ENCODE measurements around the gene CSAG2.
"Not testable (repeated sequence)": the region's sequence is repeated elsewhere in the genome, so short reads cannot be mapped to it uniquely, and the experiment has no call there.

CSAG2 gene, protein sequence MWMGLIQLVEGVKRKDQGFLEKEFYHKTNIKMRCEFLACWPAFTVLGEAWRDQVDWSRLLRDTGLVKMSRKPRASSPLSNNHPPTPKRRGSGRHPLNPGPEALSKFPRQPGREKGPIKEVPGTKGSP

DNA sequence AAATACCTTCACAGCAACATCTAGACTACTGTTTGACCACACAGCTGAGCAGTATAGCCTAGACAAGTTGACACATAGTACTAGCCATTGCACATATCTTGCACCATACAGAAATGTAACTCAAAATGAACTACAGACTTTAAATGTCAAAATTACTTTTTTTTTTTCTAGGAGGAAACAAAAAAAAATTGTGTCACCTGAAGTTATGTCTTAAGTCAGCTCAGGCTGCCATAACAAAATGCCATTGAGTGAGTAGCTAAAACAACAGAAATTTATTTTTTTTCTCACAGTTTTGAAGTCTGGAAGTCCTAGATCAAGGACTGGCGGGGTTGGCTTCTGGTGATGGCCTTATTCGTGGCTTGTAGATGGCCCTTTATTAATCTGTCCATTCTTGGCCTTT, at the start of gene CSAG2:
CSAG2 (minus strand) TSS at position 101 of the 400 bp plus-strand sequence. CDS start 161 bp downstream, outside the sequence.
- not testable (repeated sequence) for DNase-seq (ENCODE audit: low read depth)

DNA sequence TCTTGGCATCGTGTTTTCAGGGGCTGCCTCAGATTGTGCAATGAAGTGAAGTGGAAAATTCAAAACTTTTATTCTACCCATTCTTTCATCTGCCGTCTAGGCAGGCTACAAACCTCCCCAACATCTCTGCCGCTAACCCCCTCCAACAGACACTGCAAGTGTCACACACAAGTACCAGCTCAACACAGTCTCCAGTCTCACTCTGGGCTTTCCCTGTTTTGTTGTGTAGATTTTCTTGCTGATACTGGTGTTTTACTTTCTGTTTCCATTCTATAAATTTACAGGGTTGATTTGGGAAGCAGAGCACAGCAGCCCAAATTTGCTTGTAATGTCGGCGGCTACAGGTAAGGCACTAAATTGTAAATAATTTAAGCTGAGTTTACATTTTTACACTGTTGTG, 45.8 kb upstream of the CSAG2 start:
- not testable (repeated sequence) for DNase-seq (ENCODE audit: low read depth)

DNA sequence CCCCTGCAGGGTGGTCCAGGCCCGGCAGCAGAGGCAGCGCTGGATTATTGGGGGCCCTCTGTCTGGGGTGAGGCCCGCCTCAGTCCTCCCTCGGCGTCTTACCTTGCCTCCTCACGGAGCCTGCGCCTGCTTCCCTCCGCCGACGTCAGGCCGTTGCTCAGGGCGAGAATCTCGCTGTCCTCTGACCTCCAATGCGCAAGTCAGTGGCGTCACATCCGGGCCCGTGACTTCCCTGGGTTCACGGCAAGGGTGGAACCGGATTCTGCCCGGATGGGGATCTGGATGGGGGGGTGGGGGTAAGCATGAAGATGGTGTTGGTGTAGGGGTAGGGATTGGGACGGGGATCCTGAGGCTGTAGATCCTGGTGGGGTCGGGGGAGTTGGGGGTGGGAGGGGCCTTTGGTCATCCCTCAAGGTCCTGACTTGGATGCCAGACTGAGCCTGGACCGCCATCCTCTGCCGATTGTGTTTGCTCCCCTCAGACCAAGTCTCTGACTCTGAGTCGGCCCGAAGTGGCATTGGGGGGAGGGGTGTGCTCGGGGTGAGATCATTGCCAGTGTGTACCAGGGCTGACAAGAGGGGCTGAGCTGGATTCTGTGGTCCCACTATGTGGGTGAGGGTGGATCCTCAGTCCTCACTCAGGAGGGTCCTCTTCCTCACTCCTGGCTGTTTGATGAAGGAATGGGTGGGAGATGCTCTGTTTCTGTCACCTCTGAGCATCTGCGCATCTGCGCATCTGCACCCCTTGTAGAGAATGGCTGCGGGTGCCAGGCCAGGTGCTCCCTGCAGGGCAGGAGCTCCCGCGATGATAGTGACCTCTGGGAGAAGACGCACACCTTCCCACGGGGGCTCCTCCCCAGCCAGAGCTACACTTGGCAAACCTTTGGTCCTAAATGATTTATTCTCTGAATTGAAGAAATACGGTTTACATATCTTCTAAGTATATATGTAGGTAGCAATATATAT, 44.9 kb upstream of the CSAG2 start, which contains the start of gene MAGEA2:
MAGEA2 (minus strand) TSS at position 157 of the 965 bp plus-strand sequence. CDS start 2,479 bp downstream, outside the sequence.
- DNase-seq (ENCODE audit: low read depth): not testable (repeated sequence)

DNA sequence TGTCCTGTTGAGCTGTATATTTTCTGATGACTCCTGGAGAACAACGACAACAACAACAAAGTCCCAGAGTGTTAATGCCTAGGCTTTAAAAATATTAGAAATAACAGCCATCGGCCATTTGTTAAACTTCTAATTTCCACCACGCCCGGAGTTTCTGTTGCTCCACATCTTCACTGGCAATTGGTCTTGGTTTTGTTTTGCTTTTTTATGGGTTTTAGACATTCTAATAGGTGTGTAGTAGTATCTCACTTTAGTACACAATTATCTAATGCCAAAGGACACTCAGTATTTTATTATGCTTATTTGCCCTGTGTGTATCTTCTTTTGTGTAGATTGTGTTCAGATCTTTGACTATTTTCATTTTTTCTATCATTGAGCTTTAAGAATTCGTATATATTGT, 29.5 kb upstream of the CSAG2 start:
- no peak for DNase-seq (ENCODE audit: low read depth)

DNA sequence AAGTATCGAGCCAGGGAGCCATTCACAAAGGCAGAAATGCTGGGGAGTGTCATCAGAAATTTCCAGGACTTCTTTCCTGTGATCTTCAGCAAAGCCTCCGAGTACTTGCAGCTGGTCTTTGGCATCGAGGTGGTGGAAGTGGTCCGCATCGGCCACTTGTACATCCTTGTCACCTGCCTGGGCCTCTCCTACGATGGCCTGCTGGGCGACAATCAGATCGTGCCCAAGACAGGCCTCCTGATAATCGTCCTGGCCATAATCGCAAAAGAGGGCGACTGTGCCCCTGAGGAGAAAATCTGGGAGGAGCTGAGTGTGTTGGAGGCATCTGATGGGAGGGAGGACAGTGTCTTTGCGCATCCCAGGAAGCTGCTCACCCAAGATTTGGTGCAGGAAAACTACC, 27.5 kb upstream of the CSAG2 start:
- DNase-seq (ENCODE audit: low read depth): not testable (repeated sequence)

DNA sequence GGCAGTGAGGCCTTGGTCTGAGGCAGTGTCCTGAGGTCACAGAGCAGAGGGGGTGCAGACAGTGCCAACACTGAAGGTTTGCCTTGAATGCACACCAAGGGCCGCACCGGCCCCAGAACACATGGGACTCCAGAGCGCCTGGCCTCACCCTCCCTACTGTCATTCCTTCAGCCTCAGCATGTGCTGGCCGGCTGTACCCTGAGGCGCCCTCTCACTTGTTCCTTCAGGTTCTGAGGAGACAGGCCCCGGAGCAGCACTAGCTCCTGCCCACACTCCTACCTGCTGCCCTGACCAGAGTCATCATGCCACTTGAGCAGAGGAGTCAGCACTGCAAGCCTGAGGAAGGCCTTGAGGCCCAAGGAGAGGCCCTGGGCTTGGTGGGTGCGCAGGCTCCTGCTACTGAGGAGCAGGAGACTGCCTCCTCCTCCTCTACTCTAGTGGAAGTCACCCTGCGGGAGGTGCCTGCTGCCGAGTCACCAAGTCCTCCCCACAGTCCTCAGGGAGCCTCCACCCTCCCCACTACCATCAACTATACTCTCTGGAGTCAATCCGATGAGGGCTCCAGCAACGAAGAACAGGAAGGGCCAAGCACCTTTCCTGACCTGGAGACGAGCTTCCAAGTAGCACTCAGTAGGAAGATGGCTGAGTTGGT, 26.9 kb upstream of the CSAG2 start:
- DNase-seq (ENCODE audit: low read depth): no peak

DNA sequence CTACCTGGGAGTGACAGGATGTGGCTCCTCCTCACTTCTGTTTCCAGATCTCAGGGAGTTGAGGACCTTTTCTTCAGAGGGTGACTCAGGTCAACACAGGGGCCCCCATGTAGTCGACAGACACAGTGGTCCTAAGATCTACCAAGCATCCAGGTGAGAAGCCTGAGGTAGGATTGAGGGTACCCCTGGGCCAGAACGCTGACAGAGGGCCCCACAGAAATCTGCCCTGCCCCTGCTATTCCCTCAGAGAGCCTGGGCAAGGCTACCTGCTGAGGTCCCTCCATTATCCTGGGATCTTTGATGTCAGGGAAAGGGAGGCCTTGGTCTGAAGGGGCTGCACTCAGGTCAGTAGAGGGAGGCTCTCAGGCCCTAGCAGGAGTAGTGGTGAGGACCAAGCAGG, 26.0 kb upstream of the CSAG2 start:
- DNase-seq (ENCODE audit: low read depth): no peak

DNA sequence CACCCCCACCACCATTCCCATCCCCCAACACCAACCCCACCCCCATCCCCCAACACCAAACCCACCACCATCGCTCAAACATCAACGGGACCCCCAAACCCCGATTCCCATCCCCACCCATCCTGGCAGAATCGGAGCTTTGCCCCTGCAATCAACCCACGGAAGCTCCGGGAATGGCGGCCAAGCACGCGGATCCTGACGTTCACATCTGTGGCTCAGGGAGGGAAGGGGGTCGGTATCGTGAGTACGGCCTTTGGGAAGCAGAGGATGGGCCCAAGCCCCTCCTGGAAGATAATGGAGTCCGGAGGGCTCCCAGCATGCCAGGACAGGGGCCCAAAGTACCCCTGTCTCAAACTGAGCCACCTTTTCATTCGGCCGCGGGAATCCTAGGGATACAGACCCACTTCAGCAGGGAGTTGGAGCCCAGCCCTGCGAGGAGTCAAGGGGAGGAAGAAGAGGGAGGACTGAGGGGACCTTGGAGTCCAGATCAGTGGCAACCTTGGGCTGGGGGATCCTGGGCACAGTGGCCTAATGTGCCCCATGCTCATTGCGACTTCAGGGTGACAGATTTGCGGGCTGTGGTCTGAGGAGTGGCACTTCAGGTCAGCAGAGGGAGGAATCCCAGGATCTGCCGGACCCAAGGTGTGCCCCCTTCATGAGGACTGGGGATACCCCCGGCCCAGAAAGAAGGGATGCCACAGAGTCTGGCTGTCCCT, 25.2 kb upstream of the CSAG2 start:
- DNase-seq (ENCODE audit: low read depth): not testable (repeated sequence)

DNA sequence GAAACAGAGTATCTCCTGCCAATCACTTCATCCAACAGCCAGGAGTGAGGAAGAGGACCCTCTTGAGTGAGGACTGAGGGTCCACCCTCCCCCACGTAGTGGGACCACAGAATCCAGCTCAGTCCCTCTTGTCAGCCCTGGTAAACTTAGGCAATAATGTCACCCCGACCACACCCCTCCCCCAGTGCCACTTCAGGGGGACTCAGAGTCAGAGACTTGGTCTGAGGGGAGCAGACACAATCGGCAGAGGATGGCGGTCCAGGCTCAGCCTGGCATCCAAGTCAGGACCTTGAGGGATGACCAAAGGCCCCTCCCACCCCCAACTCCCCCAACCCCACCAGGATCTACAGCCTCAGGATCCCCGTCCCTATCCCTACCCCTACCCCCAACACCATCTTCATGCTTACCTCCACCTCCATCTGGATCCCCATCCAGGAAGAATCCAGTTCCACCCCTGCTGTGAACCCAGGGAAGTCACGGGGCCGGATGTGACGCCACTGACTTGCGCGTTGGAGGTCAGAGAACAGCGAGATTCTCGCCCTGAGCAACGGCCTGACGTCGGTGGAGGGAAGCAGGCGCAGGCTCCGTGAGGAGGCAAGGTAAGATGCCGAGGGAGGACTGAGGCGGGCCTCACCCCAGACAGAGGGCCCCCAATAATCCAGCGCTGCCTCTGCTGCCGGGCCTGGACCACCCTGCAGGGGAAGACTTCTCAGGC, 24.3 kb upstream of the CSAG2 start, which contains the start of the genes CSAG1 and MAGEA12:
CSAG1 (minus strand) TSS at position 461 of the 715 bp plus-strand sequence. CDS start 1,261 bp downstream, outside the sequence.
MAGEA12 (plus strand) TSS at position 497 of the 715 bp plus-strand sequence. CDS start 2,405 bp downstream, outside the sequence.
- DNase-seq (ENCODE audit: low read depth): no peak

DNA sequence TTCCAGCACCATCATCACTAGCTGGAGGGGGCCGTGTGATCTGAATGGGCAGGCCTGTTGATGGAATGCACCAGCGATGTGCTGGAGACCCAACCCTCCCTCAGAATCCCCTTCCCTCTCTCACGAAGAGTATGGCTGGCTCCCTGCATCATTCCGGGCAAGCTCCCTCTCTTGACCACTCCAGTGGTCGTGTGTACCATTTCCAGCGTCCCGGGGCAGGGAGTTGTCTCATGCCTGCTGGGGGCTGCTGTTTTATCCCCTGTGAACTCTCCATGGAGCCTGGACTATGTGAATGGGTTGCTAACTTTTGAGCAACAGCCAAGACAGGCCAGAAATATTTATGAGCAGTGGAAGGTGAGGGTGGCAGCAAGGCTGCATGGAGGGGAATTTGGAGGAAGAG, 16.3 kb upstream of the CSAG2 start:
- no peak for DNase-seq (ENCODE audit: low read depth)

DNA sequence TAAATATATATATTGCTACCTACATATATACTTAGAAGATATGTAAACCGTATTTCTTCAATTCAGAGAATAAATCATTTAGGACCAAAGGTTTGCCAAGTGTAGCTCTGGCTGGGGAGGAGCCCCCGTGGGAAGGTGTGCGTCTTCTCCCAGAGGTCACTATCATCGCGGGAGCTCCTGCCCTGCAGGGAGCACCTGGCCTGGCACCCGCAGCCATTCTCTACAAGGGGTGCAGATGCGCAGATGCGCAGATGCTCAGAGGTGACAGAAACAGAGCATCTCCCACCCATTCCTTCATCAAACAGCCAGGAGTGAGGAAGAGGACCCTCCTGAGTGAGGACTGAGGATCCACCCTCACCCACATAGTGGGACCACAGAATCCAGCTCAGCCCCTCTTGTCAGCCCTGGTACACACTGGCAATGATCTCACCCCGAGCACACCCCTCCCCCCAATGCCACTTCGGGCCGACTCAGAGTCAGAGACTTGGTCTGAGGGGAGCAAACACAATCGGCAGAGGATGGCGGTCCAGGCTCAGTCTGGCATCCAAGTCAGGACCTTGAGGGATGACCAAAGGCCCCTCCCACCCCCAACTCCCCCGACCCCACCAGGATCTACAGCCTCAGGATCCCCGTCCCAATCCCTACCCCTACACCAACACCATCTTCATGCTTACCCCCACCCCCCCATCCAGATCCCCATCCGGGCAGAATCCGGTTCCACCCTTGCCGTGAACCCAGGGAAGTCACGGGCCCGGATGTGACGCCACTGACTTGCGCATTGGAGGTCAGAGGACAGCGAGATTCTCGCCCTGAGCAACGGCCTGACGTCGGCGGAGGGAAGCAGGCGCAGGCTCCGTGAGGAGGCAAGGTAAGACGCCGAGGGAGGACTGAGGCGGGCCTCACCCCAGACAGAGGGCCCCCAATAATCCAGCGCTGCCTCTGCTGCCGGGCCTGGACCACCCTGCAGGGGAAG, 5.0 kb upstream of the CSAG2 start, which contains the start of gene MAGEA2B:
MAGEA2B (plus strand) TSS at position 814 of the 973 bp plus-strand sequence. CDS start 2,479 bp downstream, outside the sequence.
- not testable (repeated sequence) for DNase-seq (ENCODE audit: low read depth)

DNA sequence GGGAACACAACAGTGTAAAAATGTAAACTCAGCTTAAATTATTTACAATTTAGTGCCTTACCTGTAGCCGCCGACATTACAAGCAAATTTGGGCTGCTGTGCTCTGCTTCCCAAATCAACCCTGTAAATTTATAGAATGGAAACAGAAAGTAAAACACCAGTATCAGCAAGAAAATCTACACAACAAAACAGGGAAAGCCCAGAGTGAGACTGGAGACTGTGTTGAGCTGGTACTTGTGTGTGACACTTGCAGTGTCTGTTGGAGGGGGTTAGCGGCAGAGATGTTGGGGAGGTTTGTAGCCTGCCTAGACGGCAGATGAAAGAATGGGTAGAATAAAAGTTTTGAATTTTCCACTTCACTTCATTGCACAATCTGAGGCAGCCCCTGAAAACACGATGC, 4.1 kb upstream of the CSAG2 start:
- DNase-seq (ENCODE audit: low read depth): not testable (repeated sequence)

DNA sequence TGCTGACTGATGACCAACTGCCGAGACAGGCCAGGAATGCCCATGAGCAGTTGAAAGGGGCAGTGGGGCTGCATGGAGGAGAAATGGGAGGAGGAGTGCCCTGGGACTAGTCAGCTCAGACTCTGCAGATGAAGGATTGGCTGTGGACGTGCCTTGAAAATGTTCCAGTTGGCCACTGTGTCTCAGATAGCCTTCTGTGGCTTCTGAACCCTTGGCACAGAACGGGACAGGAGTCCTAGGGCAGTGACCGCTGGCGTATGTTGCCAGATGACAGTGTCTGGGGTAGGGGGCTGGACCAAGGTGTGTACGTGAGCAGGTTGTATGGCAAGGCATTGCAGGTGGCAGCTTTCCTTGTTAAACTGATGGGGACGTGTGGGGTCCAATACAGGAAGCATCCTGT, 2.6 kb downstream of the CSAG2 start:
- DNase-seq (ENCODE audit: low read depth): not testable (repeated sequence)

DNA sequence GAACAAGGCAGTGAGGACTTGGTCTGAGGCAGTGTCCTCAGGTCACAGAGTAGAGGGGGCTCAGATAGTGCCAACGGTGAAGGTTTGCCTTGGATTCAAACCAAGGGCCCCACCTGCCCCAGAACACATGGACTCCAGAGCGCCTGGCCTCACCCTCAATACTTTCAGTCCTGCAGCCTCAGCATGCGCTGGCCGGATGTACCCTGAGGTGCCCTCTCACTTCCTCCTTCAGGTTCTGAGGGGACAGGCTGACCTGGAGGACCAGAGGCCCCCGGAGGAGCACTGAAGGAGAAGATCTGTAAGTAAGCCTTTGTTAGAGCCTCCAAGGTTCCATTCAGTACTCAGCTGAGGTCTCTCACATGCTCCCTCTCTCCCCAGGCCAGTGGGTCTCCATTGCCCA, 8.7 kb downstream of the CSAG2 start:
- DNase-seq (ENCODE audit: low read depth): not testable (repeated sequence)

DNA sequence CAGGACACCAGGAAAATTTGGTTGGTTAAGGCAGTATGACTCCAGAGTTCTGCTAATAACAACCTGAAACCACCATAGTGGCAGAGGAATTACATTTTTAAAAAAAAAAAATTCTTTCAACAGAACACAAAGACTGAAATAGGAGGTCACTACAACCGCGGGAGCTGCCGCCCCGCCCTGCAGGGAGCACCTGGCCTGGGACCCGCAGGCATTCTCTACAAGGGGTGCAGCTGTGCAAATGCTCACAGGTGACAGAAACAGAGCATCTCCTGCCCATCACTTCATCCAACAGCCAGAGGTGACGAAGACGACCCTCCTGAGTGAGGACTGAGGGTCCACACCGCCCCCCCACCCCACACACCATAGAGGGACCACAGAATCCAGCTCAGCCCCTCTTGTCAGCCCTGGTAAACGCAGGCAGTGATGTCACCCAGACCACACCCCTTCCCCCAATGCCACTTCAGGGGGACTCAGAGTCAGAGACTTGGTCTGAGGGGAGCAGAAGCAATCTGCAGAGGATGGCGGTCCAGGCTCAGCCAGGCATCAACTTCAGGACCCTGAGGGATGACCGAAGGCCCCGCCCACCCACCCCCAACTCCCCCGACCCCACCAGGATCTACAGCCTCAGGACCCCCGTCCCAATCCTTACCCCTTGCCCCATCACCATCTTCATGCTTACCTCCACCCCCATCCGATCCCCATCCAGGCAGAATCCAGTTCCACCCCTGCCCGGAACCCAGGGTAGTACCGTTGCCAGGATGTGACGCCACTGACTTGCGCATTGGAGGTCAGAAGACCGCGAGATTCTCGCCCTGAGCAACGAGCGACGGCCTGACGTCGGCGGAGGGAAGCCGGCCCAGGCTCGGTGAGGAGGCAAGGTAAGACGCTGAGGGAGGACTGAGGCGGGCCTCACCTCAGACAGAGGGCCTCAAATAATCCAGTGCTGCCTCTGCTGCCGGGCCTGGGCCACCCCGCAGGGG, 10.8 kb downstream of the CSAG2 start, which contains the start of gene MAGEA3:
MAGEA3 (plus strand) TSS at position 843 of the 980 bp plus-strand sequence. CDS start 2,039 bp downstream, outside the sequence.
- not testable (repeated sequence) for DNase-seq (ENCODE audit: low read depth)

DNA sequence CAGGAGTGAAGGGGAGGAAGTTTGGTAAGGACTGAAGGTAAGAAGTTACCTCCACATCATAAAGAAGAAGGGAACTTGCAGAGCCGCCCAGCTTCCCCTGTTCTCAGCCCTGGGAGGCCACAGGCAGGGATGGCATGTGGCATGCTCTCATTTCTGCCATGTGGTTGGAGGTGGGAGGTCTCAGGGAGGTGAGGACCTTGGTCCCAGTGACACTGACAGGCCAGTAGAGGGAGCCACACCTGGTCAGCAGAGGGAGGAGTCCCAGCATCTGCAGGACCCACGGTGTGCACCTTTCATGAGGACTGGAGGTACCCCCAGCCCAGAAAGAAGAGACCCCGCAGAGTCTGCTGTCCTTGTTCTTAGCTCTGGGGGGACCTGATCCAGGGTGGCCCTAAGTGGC, 28.1 kb downstream of the CSAG2 start:
- DNase-seq (ENCODE audit: low read depth): not testable (repeated sequence)

DNA sequence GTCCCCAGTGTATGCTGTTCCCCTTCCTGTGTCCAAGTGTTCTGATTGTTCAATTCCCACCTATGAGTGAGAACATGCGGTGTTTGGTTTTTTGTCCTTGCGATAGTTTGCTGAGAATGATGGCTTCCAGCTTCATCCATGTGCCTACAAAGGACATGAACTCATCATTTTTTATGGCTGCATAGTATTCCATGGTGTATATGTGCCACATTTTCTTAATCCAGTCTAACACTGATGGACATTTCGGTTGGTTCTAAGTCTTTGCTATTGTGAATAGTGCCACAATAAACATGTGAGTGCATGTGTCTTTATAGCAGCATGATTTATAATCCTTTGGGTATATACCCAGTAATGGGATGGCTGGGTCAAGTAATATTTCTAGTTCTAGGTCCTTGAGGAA, 34.4 kb downstream of the CSAG2 start:
- DNase-seq (ENCODE audit: low read depth): not testable (repeated sequence)

DNA sequence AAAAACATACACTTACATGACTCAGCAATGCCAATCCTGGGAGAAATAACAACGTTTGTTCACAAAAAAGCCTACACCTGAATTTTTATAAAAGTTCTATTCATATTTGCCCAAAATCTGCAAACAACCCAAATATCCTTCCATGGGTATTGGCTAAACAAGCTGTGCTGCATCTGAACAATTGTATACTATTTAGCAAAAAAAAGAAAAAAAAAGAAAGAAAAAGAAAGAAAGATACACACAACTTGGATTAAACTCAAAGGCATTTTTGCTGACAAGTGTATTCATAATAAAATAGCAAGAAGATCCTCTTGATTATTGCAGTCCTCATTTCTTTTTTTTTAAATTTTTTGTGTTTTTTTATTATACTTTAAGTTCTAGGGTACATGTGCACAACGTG, 34.9 kb downstream of the CSAG2 start:
- DNase-seq (ENCODE audit: low read depth): no peak
